CD14-positive monocyte (primary cell): ENCODE data around the gene PHACTR2. TPM values are rescaled to one million over a fixed set of nuclear protein-coding genes. Genes with fewer than 3 reads are reported as not detected.

Experiments used
- DNase-seq, 3 donors: peaks; one replicate each; pipeline ENCODE4 v3.0.0-alpha.2; 2011 to 2022
- H2AFZ ChIP-seq: 2 replicates; pipeline ENCODE4 v1.6.0; 2012; ENCODE audit warnings: mild to moderate bottlenecking, low read depth, low read length, inconsistent platforms; ENCODE audit not compliant: insufficient read depth, poor library complexity, severe bottlenecking
- H3K27ac ChIP-seq, 2 donors: 1 replicate in 1 of 2; 2 replicates in 1 of 2; pipeline ENCODE4 v1.5.1; 2012 to 2013; ENCODE audit warnings: low read length in 2 of 2, control low read depth in 1 of 2, inconsistent platforms in 1 of 2, low read depth in 1 of 2, mild to moderate bottlenecking in 1 of 2
- H3K27me3 ChIP-seq, 2 donors: one replicate each; pipeline versions ENCODE4 v1.6.0 to v1.6.1; 2011 to 2013; ENCODE audit warnings: low read length in 2 of 2; ENCODE audit not compliant: control insufficient read depth in 2 of 2, insufficient read depth in 2 of 2
- H3K36me3 ChIP-seq, 2 donors: replicated peaks in 1 of 2; 1 replicate in 1 of 2; 2 replicates in 1 of 2; pipeline versions ENCODE4 v1.5.1 to v1.6.1; 2012 to 2013; ENCODE audit warnings: low read length in 2 of 2, control low read depth in 1 of 2, inconsistent platforms in 1 of 2, mild to moderate bottlenecking in 1 of 2; ENCODE audit not compliant: insufficient read depth in 2 of 2, control insufficient read depth in 1 of 2
- H3K4me1 ChIP-seq, 2 donors: 1 replicate in 1 of 2; 2 replicates in 1 of 2; pipeline versions ENCODE4 v1.5.1 to v1.6.1; 2012 to 2013; ENCODE audit warnings: low read length in 2 of 2, control low read depth in 1 of 2, inconsistent platforms in 1 of 2, mild to moderate bottlenecking in 1 of 2, moderate library complexity in 1 of 2; ENCODE audit not compliant: insufficient read depth in 2 of 2, control insufficient read depth in 1 of 2
- H3K4me2 ChIP-seq: replicated peaks from 2 replicates; pipeline ENCODE3; 2012; ENCODE audit warnings: low read length, moderate library complexity, mild to moderate bottlenecking; ENCODE audit not compliant: poor library complexity, severe bottlenecking; ENCODE audit errors: extremely low read depth
- H3K4me3 ChIP-seq, 3 experiments: fragments of 200-600 bp in 1 of 3; sonication (generic) in 1 of 3; replicated peaks in 1 of 3; 1 replicate in 2 of 3; 2 replicates in 1 of 3; pipeline ENCODE4 v1.5.1; 2011 to 2013; ENCODE audit warnings: low read length in 3 of 3, mild to moderate bottlenecking in 3 of 3, control low read depth in 2 of 3, low read depth in 2 of 3, inconsistent platforms in 1 of 3, moderate library complexity in 1 of 3
- H3K79me2 ChIP-seq: 2 replicates; pipeline ENCODE4 v1.6.0; 2012; ENCODE audit warnings: mild to moderate bottlenecking, control low read depth, inconsistent platforms, low read length, moderate library complexity; ENCODE audit not compliant: insufficient read depth
- H3K9ac ChIP-seq: 2 replicates; pipeline ENCODE4 v1.6.0; 2017; ENCODE audit warnings: low read length, mild to moderate bottlenecking; ENCODE audit not compliant: insufficient read depth, poor library complexity, severe bottlenecking
- H3K9me3 ChIP-seq, 2 donors: replicated peaks in 1 of 2; 1 replicate in 1 of 2; 2 replicates in 1 of 2; pipeline versions ENCODE4 v1.5.1 to v1.6.1; 2012 to 2013; ENCODE audit warnings: low read length in 2 of 2, control low read depth in 1 of 2; ENCODE audit not compliant: control insufficient read depth in 1 of 2, insufficient read depth in 1 of 2
- H4K20me1 ChIP-seq: 2 replicates; pipeline ENCODE4 v1.6.0; 2012; ENCODE audit warnings: mild to moderate bottlenecking, low read length, control low read depth, moderate library complexity; ENCODE audit not compliant: insufficient read depth
- H3K27ac Mint-ChIP-seq, 7 donors: one replicate each; pipeline ENCODE4 v1.8.0; 2020; ENCODE audit warnings: mild to moderate bottlenecking in 7 of 7, mixed read lengths in 7 of 7, moderate library complexity in 6 of 7, inconsistent platforms in 2 of 7
- H3K27me3 Mint-ChIP-seq, 3 donors: one replicate each; pipeline ENCODE4 v1.8.0; 2021 to 2022; ENCODE audit warnings: low read depth in 3 of 3, mild to moderate bottlenecking in 3 of 3, mixed read lengths in 3 of 3, moderate library complexity in 3 of 3, inconsistent platforms in 1 of 3
- H3K36me3 Mint-ChIP-seq, 2 donors: one replicate each; pipeline ENCODE4 v1.8.0; 2020; ENCODE audit warnings: mixed read lengths in 2 of 2, inconsistent platforms in 1 of 2, mild to moderate bottlenecking in 1 of 2
- H3K4me1 Mint-ChIP-seq: one replicate; pipeline ENCODE4 v1.8.0; 2020; ENCODE audit warnings: mild to moderate bottlenecking, mixed read lengths
- H3K4me3 Mint-ChIP-seq, 2 donors: one replicate each; pipeline ENCODE4 v1.8.0; 2020; ENCODE audit warnings: mild to moderate bottlenecking in 2 of 2, mixed read lengths in 2 of 2, moderate library complexity in 1 of 2
- H3K9me3 Mint-ChIP-seq, 7 donors: one replicate each; pipeline ENCODE4 v1.8.0; 2020 to 2022; ENCODE audit warnings: mixed read lengths in 7 of 7, mild to moderate bottlenecking in 6 of 7, moderate library complexity in 6 of 7, inconsistent platforms in 2 of 7
- WGBS: methylation state at CpG from one replicate; pipeline ENCODE4 v1.1.5; 2013; ENCODE audit warnings: missing lambda C conversion rate; ENCODE audit not compliant: insufficient coverage; 5-methylcytosine and 5-hydroxymethylcytosine counted together
- intact Hi-C, 2 donors: fragments of 100-400 bp; cut with micrococcal nuclease; formaldehyde crosslinking; loops; one replicate each; pipeline versions ENCODE4 v1.15.0 to v1.15.1; 2023
- polyA plus RNA-seq, 3 donors: library from polyadenylated mRNA; depleted of rRNA in 1 of 3; unstranded in 2 of 3; stranded (reverse) in 1 of 3; fragments of 300-500 nt in 2 of 3; fragments of >200 nt in 1 of 3; fragmentation: Illumina TruSeq in 2 of 3; gene quantifications; 1 replicate in 2 of 3; 2 replicates in 1 of 3; pipeline ENCODE4 v1.2.3, GENCODE V29; 2012 to 2021
- TF ChIP-seq, protein P1 (sequence below): fragments of 200-600 bp; IDR thresholded peaks from one replicate; pipeline ENCODE4 v1.8.0; 2022; ENCODE audit warnings: antibody characterized with exemption, mild to moderate bottlenecking

PHACTR2 gene
- polyA plus RNA-seq, 3 donors: 9.6 to 11.6 (median 11.2) TPM

DNA sequence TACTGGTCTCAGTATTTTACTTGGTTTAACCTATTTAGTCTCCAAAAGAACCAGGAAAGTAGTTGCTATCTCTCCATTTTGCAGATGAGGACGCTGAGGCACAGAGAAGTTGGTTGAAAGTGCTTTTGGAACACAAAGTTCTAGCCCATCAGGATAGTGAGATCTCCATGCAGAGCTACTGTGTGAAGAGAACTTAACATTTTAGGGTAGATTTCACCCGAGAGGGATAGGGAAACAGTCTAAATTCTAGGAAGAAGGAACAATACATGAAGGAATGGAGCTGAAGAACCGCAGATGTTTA lies 65.1 kb downstream of the PHACTR2 start:
- Mint-ChIP-seq H3K9me3 (no peaks in the 10 kb centered on the region), H3K27me3 (no peaks in the 10 kb centered on the region), H3K27ac (no peak overlapping the region), H3K4me1 (peaks cover 34% of the 10 kb centered on the region), H3K4me3 (no peak overlapping the region), H3K36me3 (peaks cover 6 to 9% of the 10 kb centered on the region in 2 donors)
- DNase-seq: no peak
- Histone ChIP-seq H3K4me3 (no peak overlapping the region), H3K4me1 (peaks cover 28 to 30% of the 10 kb centered on the region in 2 donors), H3K36me3 (no peaks in the 10 kb centered on the region), H3K9ac (no peak overlapping the region), H2AFZ (no peak overlapping the region), H4K20me1 (no peaks in the 10 kb centered on the region), H3K27ac (no peak overlapping the region), H3K27me3 (no peaks in the 10 kb centered on the region), H3K9me3 (no peaks in the 10 kb centered on the region), H3K79me2 (peaks cover 45% of the 10 kb centered on the region), H3K4me2 (no peak overlapping the region)
- TF ChIP-seq, protein P1, sequence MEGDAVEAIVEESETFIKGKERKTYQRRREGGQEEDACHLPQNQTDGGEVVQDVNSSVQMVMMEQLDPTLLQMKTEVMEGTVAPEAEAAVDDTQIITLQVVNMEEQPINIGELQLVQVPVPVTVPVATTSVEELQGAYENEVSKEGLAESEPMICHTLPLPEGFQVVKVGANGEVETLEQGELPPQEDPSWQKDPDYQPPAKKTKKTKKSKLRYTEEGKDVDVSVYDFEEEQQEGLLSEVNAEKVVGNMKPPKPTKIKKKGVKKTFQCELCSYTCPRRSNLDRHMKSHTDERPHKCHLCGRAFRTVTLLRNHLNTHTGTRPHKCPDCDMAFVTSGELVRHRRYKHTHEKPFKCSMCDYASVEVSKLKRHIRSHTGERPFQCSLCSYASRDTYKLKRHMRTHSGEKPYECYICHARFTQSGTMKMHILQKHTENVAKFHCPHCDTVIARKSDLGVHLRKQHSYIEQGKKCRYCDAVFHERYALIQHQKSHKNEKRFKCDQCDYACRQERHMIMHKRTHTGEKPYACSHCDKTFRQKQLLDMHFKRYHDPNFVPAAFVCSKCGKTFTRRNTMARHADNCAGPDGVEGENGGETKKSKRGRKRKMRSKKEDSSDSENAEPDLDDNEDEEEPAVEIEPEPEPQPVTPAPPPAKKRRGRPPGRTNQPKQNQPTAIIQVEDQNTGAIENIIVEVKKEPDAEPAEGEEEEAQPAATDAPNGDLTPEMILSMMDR: no peak
- intact Hi-C loops: no loop called here
- 81% methylated on average over 3 of the region's 3 CpGs for WGBS

DNA sequence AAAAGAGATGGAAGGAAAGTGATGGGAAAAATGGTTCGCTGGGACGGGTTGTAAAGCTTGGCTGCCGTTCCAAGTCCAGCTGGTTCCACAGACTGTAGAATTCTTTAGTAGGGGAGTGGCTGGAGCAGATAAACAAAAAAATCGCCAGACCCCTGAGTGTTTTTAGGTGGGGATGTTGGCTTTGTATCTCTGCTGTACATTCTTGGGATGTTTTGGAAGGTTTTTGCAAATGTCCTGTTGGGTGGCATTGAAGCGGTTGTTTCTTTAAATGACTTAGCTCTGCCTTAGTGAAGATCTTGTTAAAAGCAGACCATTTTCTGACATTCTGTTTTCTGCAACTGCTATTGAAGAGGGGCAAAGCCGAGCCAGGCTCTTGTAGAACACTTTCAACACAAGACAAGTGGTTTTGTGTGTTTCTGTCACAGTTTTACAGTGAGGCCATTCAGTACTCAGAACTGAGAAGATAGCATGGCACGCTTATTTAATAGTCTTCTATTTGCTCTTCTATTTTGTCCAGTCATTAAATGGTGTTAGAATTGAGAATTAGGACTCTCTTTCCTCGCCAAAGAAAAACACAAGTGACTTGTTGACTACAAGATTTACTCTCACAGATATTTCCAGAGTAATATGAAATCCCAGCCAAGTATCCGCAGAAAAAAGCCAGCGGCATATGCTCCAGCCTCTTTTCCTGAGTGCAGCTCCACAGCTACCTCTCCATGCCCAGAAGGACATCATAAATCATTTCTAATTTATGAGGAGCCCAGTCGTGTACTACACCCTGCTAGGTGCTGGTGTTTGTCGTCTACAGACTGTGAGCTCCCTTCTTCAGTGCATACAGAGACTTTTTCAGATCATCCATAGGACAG lies 65.8 kb downstream of the PHACTR2 start:
- H3K4me2 ChIP-seq: no peak overlapping the region
- no peak overlapping the region for H3K27ac ChIP-seq
- Mint-ChIP-seq H3K4me1 (peaks cover 34% of the 10 kb centered on the region), H3K9me3 (no peaks in the 10 kb centered on the region), H3K27me3 (peaks cover 0 to 2% (median 0%) of the 10 kb centered on the region in 3 donors), H3K36me3 (peaks cover 6 to 9% of the 10 kb centered on the region in 2 donors), H3K27ac (no peak overlapping the region), H3K4me3 (no peak overlapping the region)
- no peak overlapping the region for H3K9ac ChIP-seq
- H3K4me3 ChIP-seq: no peak overlapping the region
- no peak for DNase-seq
- 98% methylated on average over 7 of the region's 12 CpGs for WGBS
- H2AFZ ChIP-seq: no peak overlapping the region
- H3K36me3 ChIP-seq: no peaks in the 10 kb centered on the region
- no peaks in the 10 kb centered on the region for H3K9me3 ChIP-seq
- intact Hi-C loops: no loop called here
- H4K20me1 ChIP-seq: no peaks in the 10 kb centered on the region
- H3K27me3 ChIP-seq: no peaks in the 10 kb centered on the region
- H3K4me1 ChIP-seq: peaks cover 28 to 30% of the 10 kb centered on the region in 2 donors
- peaks cover 45% of the 10 kb centered on the region for H3K79me2 ChIP-seq
- TF ChIP-seq, protein P1: no peak
